22Rv1 (cell line): ENCODE data around the gene WWC1.
A peak's percentile ranks its signal among the peaks of the same experiment; 100 is the strongest.

ENCODE experiments used
- H3K27ac ChIP-seq: fragments of 450-650 bp; 2 replicates; pipeline ENCODE4 v1.5.1; 2017
- CTCF ChIP-seq: fragments of 450-650 bp; IDR thresholded peaks from 2 replicates; pipeline ENCODE4 v1.5.1; 2017; ENCODE audit warnings: mild to moderate bottlenecking
- ZFX ChIP-seq: fragments of 450-650 bp; IDR thresholded peaks from 2 replicates; pipeline ENCODE4 v1.6.1; 2017; ENCODE audit warnings: antibody characterized with exemption, borderline replicate concordance

The WWC1 gene

GRCh38 chr5:168365581-168366081, 74.2 kb downstream of the WWC1 start:
- TF ChIP-seq CTCF (peak; percentile 83), ZFX (no peak)
- peak overlapping the region; percentile 87 for H3K27ac ChIP-seq

- TF ChIP-seq CTCF (no peak), ZFX (no peak)
- peak overlapping the region; percentile 87 for H3K27ac ChIP-seq
Observed at GRCh38 chr5:168366116-168366515, 74.7 kb downstream of the WWC1 start.

- no peak overlapping the region for H3K27ac ChIP-seq
- TF ChIP-seq CTCF (no peak), ZFX (no peak)
Observed at GRCh38 chr5:168368854-168369253, 77.4 kb downstream of the WWC1 start.

GRCh38 chr5:168370831-168371230, 79.4 kb downstream of the WWC1 start:
- TF ChIP-seq ZFX (no peak), CTCF (no peak)
- no peak overlapping the region for H3K27ac ChIP-seq

- TF ChIP-seq ZFX (no peak), CTCF (no peak)
- no peak overlapping the region for H3K27ac ChIP-seq
Observed at GRCh38 chr5:168372356-168372946, 81.0 kb downstream of the WWC1 start.

GRCh38 chr5:168374532-168374931, 83.1 kb downstream of the WWC1 start:
- no peak for TF ChIP-seq CTCF
- TF ChIP-seq ZFX = no peak

GRCh38 chr5:168375214-168375613, 83.8 kb downstream of the WWC1 start:
- H3K27ac ChIP-seq = peak overlapping the region; percentile 1; the same call in 1 of the 2 replicates
- TF ChIP-seq ZFX (no peak), CTCF (no peak)

More at GRCh38 chr5:168374532-168374931, 83.1 kb downstream of the WWC1 start:
- peak overlapping the region; percentile 1; the same call in 1 of the 2 replicates for H3K27ac ChIP-seq
